Central memory CD4-positive, alpha-beta T cell (primary cell): Measurements from ENCODE around the gene FCGR3A.
"Not testable (repeated sequence)": the region's sequence is repeated elsewhere in the genome, so short reads cannot be mapped to it uniquely, and the experiment has no call there.

Experiments
- DNase-seq: peaks from one replicate; pipeline ENCODE4 v3.0.0; 2022

The FCGR3A gene

GRCh38 chr1:161529463-161530104, 20.0 kb downstream of the FCGR3A start:
- peak; percentile 44 for DNase-seq

- not testable (repeated sequence) for DNase-seq
Observed at GRCh38 chr1:161528550-161528949, 21.1 kb downstream of the FCGR3A start.

- not testable (repeated sequence) for DNase-seq
Observed at GRCh38 chr1:161525918-161526317, 23.7 kb downstream of the FCGR3A start.

- not testable (repeated sequence) for DNase-seq
Observed at GRCh38 chr1:161525321-161525720, 24.3 kb downstream of the FCGR3A start.

- peak; percentile 25 for DNase-seq
Observed at GRCh38 chr1:161524742-161525291, 24.8 kb downstream of the FCGR3A start.

- DNase-seq: peak; percentile 82
Observed at GRCh38 chr1:161523817-161524741, 25.5 kb downstream of the FCGR3A start, which contains the start of gene HSPA6. TSS of gene HSPA6 (plus strand) at chr1:161524540. CDS start at chr1:161524659, 119 bp downstream.

- DNase-seq: not testable (repeated sequence)
Observed at GRCh38 chr1:161523041-161523816, 26.4 kb downstream of the FCGR3A start.

- DNase-seq: not testable (repeated sequence)
Observed at GRCh38 chr1:161513953-161514352, 35.7 kb downstream of the FCGR3A start.

GRCh38 chr1:161513448-161513780, 36.2 kb downstream of the FCGR3A start:
- not testable (repeated sequence) for DNase-seq

GRCh38 chr1:161512636-161513447, 36.8 kb downstream of the FCGR3A start:
- DNase-seq: not testable (repeated sequence)

GRCh38 chr1:161511756-161512060, 37.9 kb downstream of the FCGR3A start:
- no peak for DNase-seq

- no peak for DNase-seq
Observed at GRCh38 chr1:161511018-161511755, 38.4 kb downstream of the FCGR3A start.

GRCh38 chr1:161510477-161510876, 39.1 kb downstream of the FCGR3A start:
- no peak for DNase-seq

- DNase-seq: no peak
Observed at GRCh38 chr1:161506336-161507223, 43.0 kb downstream of the FCGR3A start.

GRCh38 chr1:161505686-161506085, 43.9 kb downstream of the FCGR3A start:
- no peak for DNase-seq

GRCh38 chr1:161503394-161503748, 46.2 kb downstream of the FCGR3A start:
- no peak for DNase-seq

- DNase-seq: no peak
Observed at GRCh38 chr1:161502641-161503393, 46.8 kb downstream of the FCGR3A start.

GRCh38 chr1:161502181-161502580, 47.4 kb downstream of the FCGR3A start:
- DNase-seq: no peak

GRCh38 chr1:161501234-161501633, 48.4 kb downstream of the FCGR3A start:
- DNase-seq: no peak
